CD14-positive monocyte (primary cell): ENCODE results near the gene SPIN3. TPM values are rescaled to one million over a fixed set of nuclear protein-coding genes. Genes with fewer than 3 reads are reported as not detected.

ENCODE experiments used
- DNase-seq, 3 donors: peaks; one replicate each; pipeline ENCODE4 v3.0.0-alpha.2; 2011 to 2022
- H2AFZ ChIP-seq: 2 replicates; pipeline ENCODE4 v1.6.0; 2012; ENCODE audit warnings: mild to moderate bottlenecking, low read depth, low read length, inconsistent platforms; ENCODE audit not compliant: insufficient read depth, poor library complexity, severe bottlenecking
- H3K27ac ChIP-seq, 2 donors: 1 replicate in 1 of 2; 2 replicates in 1 of 2; pipeline ENCODE4 v1.5.1; 2012 to 2013; ENCODE audit warnings: low read length in 2 of 2, control low read depth in 1 of 2, inconsistent platforms in 1 of 2, low read depth in 1 of 2, mild to moderate bottlenecking in 1 of 2
- H3K27me3 ChIP-seq, 2 donors: one replicate each; pipeline versions ENCODE4 v1.6.0 to v1.6.1; 2011 to 2013; ENCODE audit warnings: low read length in 2 of 2; ENCODE audit not compliant: control insufficient read depth in 2 of 2, insufficient read depth in 2 of 2
- H3K36me3 ChIP-seq, 2 donors: replicated peaks in 1 of 2; 1 replicate in 1 of 2; 2 replicates in 1 of 2; pipeline versions ENCODE4 v1.5.1 to v1.6.1; 2012 to 2013; ENCODE audit warnings: low read length in 2 of 2, control low read depth in 1 of 2, inconsistent platforms in 1 of 2, mild to moderate bottlenecking in 1 of 2; ENCODE audit not compliant: insufficient read depth in 2 of 2, control insufficient read depth in 1 of 2
- H3K4me1 ChIP-seq, 2 donors: 1 replicate in 1 of 2; 2 replicates in 1 of 2; pipeline versions ENCODE4 v1.5.1 to v1.6.1; 2012 to 2013; ENCODE audit warnings: low read length in 2 of 2, control low read depth in 1 of 2, inconsistent platforms in 1 of 2, mild to moderate bottlenecking in 1 of 2, moderate library complexity in 1 of 2; ENCODE audit not compliant: insufficient read depth in 2 of 2, control insufficient read depth in 1 of 2
- H3K4me2 ChIP-seq: replicated peaks from 2 replicates; pipeline ENCODE3; 2012; ENCODE audit warnings: low read length, moderate library complexity, mild to moderate bottlenecking; ENCODE audit not compliant: poor library complexity, severe bottlenecking; ENCODE audit errors: extremely low read depth
- H3K4me3 ChIP-seq, 3 experiments: fragments of 200-600 bp in 1 of 3; sonication (generic) in 1 of 3; replicated peaks in 1 of 3; 1 replicate in 2 of 3; 2 replicates in 1 of 3; pipeline ENCODE4 v1.5.1; 2011 to 2013; ENCODE audit warnings: low read length in 3 of 3, mild to moderate bottlenecking in 3 of 3, control low read depth in 2 of 3, low read depth in 2 of 3, inconsistent platforms in 1 of 3, moderate library complexity in 1 of 3
- H3K79me2 ChIP-seq: 2 replicates; pipeline ENCODE4 v1.6.0; 2012; ENCODE audit warnings: mild to moderate bottlenecking, control low read depth, inconsistent platforms, low read length, moderate library complexity; ENCODE audit not compliant: insufficient read depth
- H3K9ac ChIP-seq: 2 replicates; pipeline ENCODE4 v1.6.0; 2017; ENCODE audit warnings: low read length, mild to moderate bottlenecking; ENCODE audit not compliant: insufficient read depth, poor library complexity, severe bottlenecking
- H3K9me3 ChIP-seq, 2 donors: replicated peaks in 1 of 2; 1 replicate in 1 of 2; 2 replicates in 1 of 2; pipeline versions ENCODE4 v1.5.1 to v1.6.1; 2012 to 2013; ENCODE audit warnings: low read length in 2 of 2, control low read depth in 1 of 2; ENCODE audit not compliant: control insufficient read depth in 1 of 2, insufficient read depth in 1 of 2
- H4K20me1 ChIP-seq: 2 replicates; pipeline ENCODE4 v1.6.0; 2012; ENCODE audit warnings: mild to moderate bottlenecking, low read length, control low read depth, moderate library complexity; ENCODE audit not compliant: insufficient read depth
- H3K27ac Mint-ChIP-seq, 7 donors: one replicate each; pipeline ENCODE4 v1.8.0; 2020; ENCODE audit warnings: mild to moderate bottlenecking in 7 of 7, mixed read lengths in 7 of 7, moderate library complexity in 6 of 7, inconsistent platforms in 2 of 7
- H3K27me3 Mint-ChIP-seq, 3 donors: one replicate each; pipeline ENCODE4 v1.8.0; 2021 to 2022; ENCODE audit warnings: low read depth in 3 of 3, mild to moderate bottlenecking in 3 of 3, mixed read lengths in 3 of 3, moderate library complexity in 3 of 3, inconsistent platforms in 1 of 3
- H3K36me3 Mint-ChIP-seq, 2 donors: one replicate each; pipeline ENCODE4 v1.8.0; 2020; ENCODE audit warnings: mixed read lengths in 2 of 2, inconsistent platforms in 1 of 2, mild to moderate bottlenecking in 1 of 2
- H3K4me1 Mint-ChIP-seq: one replicate; pipeline ENCODE4 v1.8.0; 2020; ENCODE audit warnings: mild to moderate bottlenecking, mixed read lengths
- H3K4me3 Mint-ChIP-seq, 2 donors: one replicate each; pipeline ENCODE4 v1.8.0; 2020; ENCODE audit warnings: mild to moderate bottlenecking in 2 of 2, mixed read lengths in 2 of 2, moderate library complexity in 1 of 2
- H3K9me3 Mint-ChIP-seq, 7 donors: one replicate each; pipeline ENCODE4 v1.8.0; 2020 to 2022; ENCODE audit warnings: mixed read lengths in 7 of 7, mild to moderate bottlenecking in 6 of 7, moderate library complexity in 6 of 7, inconsistent platforms in 2 of 7
- WGBS: methylation state at CpG from one replicate; pipeline ENCODE4 v1.1.5; 2013; ENCODE audit warnings: missing lambda C conversion rate; ENCODE audit not compliant: insufficient coverage; 5-methylcytosine and 5-hydroxymethylcytosine counted together
- intact Hi-C, 2 donors: fragments of 100-400 bp; cut with micrococcal nuclease; formaldehyde crosslinking; loops; one replicate each; pipeline versions ENCODE4 v1.15.0 to v1.15.1; 2023
- polyA plus RNA-seq, 3 donors: library from polyadenylated mRNA; depleted of rRNA in 1 of 3; unstranded in 2 of 3; stranded (reverse) in 1 of 3; fragments of 300-500 nt in 2 of 3; fragments of >200 nt in 1 of 3; fragmentation: Illumina TruSeq in 2 of 3; gene quantifications; 1 replicate in 2 of 3; 2 replicates in 1 of 3; pipeline ENCODE4 v1.2.3, GENCODE V29; 2012 to 2021
- TF ChIP-seq, protein P1 (sequence below): fragments of 200-600 bp; IDR thresholded peaks from one replicate; pipeline ENCODE4 v1.8.0; 2022; ENCODE audit warnings: antibody characterized with exemption, mild to moderate bottlenecking

The SPIN3 gene
- polyA plus RNA-seq, 3 donors, result 0.80 to 6.3 (median 1.6) TPM

DNA sequence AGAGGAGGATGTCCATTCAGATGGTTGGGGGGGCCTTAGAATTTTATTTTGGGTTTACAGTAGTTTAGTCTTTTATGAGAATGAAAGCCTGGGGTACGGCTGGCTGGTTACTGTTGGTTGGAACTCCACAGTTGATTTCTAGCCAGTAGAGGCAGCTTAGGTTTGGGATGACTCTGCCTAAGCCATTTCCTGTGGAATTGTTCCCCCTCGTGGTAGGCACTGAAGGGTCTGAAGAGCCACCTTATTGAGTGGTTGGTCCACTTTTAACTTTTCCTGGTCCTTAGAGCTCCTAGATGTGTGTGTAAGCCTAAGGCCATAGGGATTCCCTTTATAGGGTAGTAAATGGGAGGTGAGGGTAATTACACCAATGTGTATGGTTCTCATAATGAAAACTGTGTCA, 19.7 kb downstream of the SPIN3 start:
- Histone ChIP-seq H3K4me3 (no peak overlapping the region), H3K9me3 (no peaks in the 10 kb centered on the region), H3K4me1 (no peaks in the 10 kb centered on the region), H3K4me2 (no peak overlapping the region), H3K27me3 (peaks cover 0 to 2% of the 10 kb centered on the region in 2 donors), H3K27ac (no peak overlapping the region), H2AFZ (no peak overlapping the region), H3K9ac (no peak overlapping the region), H4K20me1 (no peaks in the 10 kb centered on the region), H3K36me3 (peaks cover 5 to 7% of the 10 kb centered on the region in 2 donors), H3K79me2 (no peaks in the 10 kb centered on the region)
- H3K4me1 Mint-ChIP-seq, result no peaks in the 10 kb centered on the region
- peaks cover 3 to 11% of the 10 kb centered on the region in 2 donors for H3K36me3 Mint-ChIP-seq
- TF ChIP-seq, protein P1, sequence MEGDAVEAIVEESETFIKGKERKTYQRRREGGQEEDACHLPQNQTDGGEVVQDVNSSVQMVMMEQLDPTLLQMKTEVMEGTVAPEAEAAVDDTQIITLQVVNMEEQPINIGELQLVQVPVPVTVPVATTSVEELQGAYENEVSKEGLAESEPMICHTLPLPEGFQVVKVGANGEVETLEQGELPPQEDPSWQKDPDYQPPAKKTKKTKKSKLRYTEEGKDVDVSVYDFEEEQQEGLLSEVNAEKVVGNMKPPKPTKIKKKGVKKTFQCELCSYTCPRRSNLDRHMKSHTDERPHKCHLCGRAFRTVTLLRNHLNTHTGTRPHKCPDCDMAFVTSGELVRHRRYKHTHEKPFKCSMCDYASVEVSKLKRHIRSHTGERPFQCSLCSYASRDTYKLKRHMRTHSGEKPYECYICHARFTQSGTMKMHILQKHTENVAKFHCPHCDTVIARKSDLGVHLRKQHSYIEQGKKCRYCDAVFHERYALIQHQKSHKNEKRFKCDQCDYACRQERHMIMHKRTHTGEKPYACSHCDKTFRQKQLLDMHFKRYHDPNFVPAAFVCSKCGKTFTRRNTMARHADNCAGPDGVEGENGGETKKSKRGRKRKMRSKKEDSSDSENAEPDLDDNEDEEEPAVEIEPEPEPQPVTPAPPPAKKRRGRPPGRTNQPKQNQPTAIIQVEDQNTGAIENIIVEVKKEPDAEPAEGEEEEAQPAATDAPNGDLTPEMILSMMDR, result no peak
- H3K27ac Mint-ChIP-seq, result no peak overlapping the region
- peaks cover 0 to 2% (median 0%) of the 10 kb centered on the region in 7 donors for H3K9me3 Mint-ChIP-seq
- H3K4me3 Mint-ChIP-seq, result no peak overlapping the region
- DNase-seq, result no peak
- peaks cover 0 to 6% (median 0%) of the 10 kb centered on the region in 3 donors for H3K27me3 Mint-ChIP-seq
- no CpG with 5 or more reads among the region's 2 CpGs for WGBS
- intact Hi-C loops, result loop anchor here (2.0 to 5.0 kb wide), 2 partner anchors 171 to 173 kb away; no protein-coding TSS in a partner anchor

- no peaks in the 10 kb centered on the region for H3K79me2 ChIP-seq
- no peak overlapping the region for H3K4me2 ChIP-seq
- H3K4me1 Mint-ChIP-seq, result no peaks in the 10 kb centered on the region
- H3K4me1 ChIP-seq, result no peaks in the 10 kb centered on the region
- H3K27me3 ChIP-seq, result peaks cover 0 to 2% of the 10 kb centered on the region in 2 donors
- no peak overlapping the region for H3K4me3 ChIP-seq
- H3K27me3 Mint-ChIP-seq, result peaks cover 0 to 6% (median 0%) of the 10 kb centered on the region in 3 donors
- no peaks in the 10 kb centered on the region for H4K20me1 ChIP-seq
- H3K36me3 Mint-ChIP-seq, result peaks cover 3 to 8% of the 10 kb centered on the region in 2 donors
- H3K27ac ChIP-seq, result no peak overlapping the region
- no peak for DNase-seq
- TF ChIP-seq, protein P1, result no peak
- 82% methylated on average over 2 of the region's 3 CpGs for WGBS
- intact Hi-C loops, result no loop called here
- H3K9me3 Mint-ChIP-seq, result peaks cover 0 to 2% (median 0%) of the 10 kb centered on the region in 7 donors
- peaks cover 5 to 7% of the 10 kb centered on the region in 2 donors for H3K36me3 ChIP-seq
- no peak overlapping the region for H3K9ac ChIP-seq
- no peak overlapping the region for H2AFZ ChIP-seq
- H3K4me3 Mint-ChIP-seq, result no peak overlapping the region
- H3K27ac Mint-ChIP-seq, result no peak overlapping the region
- H3K9me3 ChIP-seq, result no peaks in the 10 kb centered on the region
Observed at GRCh38 chrX:56974408-56974807, 20.9 kb downstream of the SPIN3 start.
